NT2/D1 (cell line): ENCODE measurements around the gene CHN2.
A peak's percentile ranks its signal among the peaks of the same experiment; 100 is the strongest.
"Not testable (repeated sequence)": the region's sequence is repeated elsewhere in the genome, so short reads cannot be mapped to it uniquely, and the experiment has no call there.

Experiments
- DNase-seq: peaks from one replicate; pipeline ENCODE4 v3.0.0-alpha.2; 2011; ENCODE audit warnings: low read depth, low spot score
- H3K27me3 ChIP-seq: 2 replicates; pipeline ENCODE4 v1.6.0; 2011; ENCODE audit warnings: mild to moderate bottlenecking; ENCODE audit not compliant: insufficient read length, insufficient read depth
- H3K36me3 ChIP-seq: 2 replicates; pipeline ENCODE4 v1.6.1; 2011; ENCODE audit warnings: mild to moderate bottlenecking, low read length, mixed read lengths; ENCODE audit not compliant: insufficient read depth, insufficient read length
- H3K4me1 ChIP-seq: 2 replicates; pipeline ENCODE4 v1.5.1; 2011; ENCODE audit not compliant: insufficient read depth, insufficient read length
- H3K4me3 ChIP-seq: 2 replicates; pipeline ENCODE4 v1.5.1; 2011; ENCODE audit warnings: low read depth; ENCODE audit not compliant: insufficient read length
- H3K9ac ChIP-seq: 2 replicates; pipeline ENCODE4 v1.6.0; 2011; ENCODE audit warnings: low read depth; ENCODE audit not compliant: insufficient read length
- H3K9me3 ChIP-seq: 2 replicates; pipeline ENCODE4 v1.5.1; 2011; ENCODE audit warnings: mild to moderate bottlenecking, low read length; ENCODE audit not compliant: insufficient read depth
- SUZ12 ChIP-seq: IDR thresholded peaks from 2 replicates; pipeline ENCODE4 v1.6.1; 2011; ENCODE audit not compliant: insufficient read length, insufficient read depth; ENCODE audit errors: extremely low read depth
- YY1 ChIP-seq: IDR thresholded peaks from 2 replicates; pipeline ENCODE4 v1.6.1; 2011; ENCODE audit not compliant: insufficient read length, insufficient read depth
- ZNF274 ChIP-seq: IDR thresholded peaks from 2 replicates; pipeline ENCODE4 v1.6.1; 2011; ENCODE audit warnings: mild to moderate bottlenecking, low read depth, low read length

The CHN2 gene

DNA sequence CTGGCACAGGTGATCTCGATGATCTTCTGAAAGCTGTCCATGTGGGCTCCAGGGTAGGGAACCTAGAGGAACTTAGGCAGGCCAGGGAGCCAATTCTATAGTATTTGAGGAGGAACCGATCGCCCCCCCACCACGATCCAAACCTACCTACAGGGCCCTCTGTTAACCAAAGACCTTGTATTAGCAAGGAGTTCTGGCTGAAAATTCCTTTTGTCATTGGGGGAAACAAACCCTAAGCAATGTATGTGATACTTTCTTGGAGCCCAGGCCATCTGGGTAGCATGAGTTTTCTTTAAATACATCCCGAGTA, 62.1 kb downstream of the CHN2 start:
- no peaks in the 10 kb centered on the region for H3K36me3 ChIP-seq
- no peak for DNase-seq
- H3K9me3 ChIP-seq, result no peaks in the 10 kb centered on the region
- no peaks in the 10 kb centered on the region for H3K4me1 ChIP-seq
- H3K4me3 ChIP-seq, result no peak overlapping the region
- H3K9ac ChIP-seq, result no peak overlapping the region
- H3K27me3 ChIP-seq, result no peaks in the 10 kb centered on the region
- TF ChIP-seq YY1, result no peak
- no peak for TF ChIP-seq SUZ12
- TF ChIP-seq ZNF274, result no peak

DNA sequence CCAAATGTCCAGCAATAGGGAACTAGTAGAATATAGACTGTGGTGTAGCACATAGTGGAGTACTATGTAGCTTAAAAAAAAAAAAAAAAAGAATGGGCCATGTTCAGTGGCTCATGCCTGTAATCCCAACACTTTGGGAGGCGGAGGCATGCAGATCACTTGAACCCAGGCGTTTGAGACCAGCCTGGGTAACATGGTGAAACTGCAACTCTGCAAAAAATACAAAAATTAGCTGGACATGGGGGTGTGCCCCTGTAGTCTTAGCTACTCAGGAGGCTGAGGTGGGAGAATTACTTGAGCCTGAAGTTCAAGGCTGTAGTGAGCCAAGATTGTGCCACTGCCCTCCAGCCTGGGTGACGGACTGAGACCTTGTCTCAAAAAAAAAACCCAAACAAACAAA, 64.4 kb downstream of the CHN2 start:
- Histone ChIP-seq H3K36me3 (no peaks in the 10 kb centered on the region), H3K4me3 (no peak overlapping the region), H3K27me3 (no peaks in the 10 kb centered on the region), H3K4me1 (no peaks in the 10 kb centered on the region), H3K9me3 (no peaks in the 10 kb centered on the region; the same call in 1 of the 2 replicates), H3K9ac (no peak overlapping the region)
- TF ChIP-seq SUZ12, result no peak
- no peak for TF ChIP-seq YY1
- no peak for TF ChIP-seq ZNF274
- DNase-seq, result no peak

DNA sequence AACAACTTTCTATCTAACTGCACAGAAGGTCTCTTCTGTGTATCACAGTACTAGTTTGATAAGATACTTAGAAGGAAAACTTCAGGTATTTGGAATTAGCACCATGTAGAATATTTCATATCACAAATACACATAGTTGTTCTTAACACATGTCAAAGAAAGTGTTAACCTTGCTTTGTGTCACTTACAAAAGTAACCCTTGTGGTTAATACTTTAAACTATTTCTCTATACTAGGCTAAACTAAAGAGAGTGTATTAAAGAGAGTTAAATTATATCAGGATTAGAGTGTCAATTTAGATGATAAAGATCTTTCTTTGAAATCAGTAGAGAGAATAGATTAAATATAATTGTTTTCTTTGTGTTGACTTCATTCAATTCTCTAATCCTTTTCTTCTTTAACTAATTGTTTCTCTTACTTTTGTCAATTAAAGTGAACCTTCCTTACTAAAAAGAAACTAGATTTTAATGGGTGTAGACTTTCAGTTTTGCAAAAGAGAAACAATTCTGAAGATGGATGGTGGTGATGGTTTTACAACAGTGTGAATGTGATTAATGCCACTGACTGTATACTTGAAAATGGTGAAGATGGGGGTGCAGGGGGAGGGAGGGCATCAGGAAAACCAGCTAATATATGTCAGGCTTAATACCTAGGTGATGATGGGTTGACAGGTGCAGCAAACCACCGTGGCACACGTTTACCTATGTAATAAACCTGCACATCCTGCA, 67.8 kb downstream of the CHN2 start:
- no peak for DNase-seq
- peaks cover 8% of the 10 kb centered on the region; the same call in 1 of the 2 replicates for H3K9me3 ChIP-seq
- H3K36me3 ChIP-seq, result no peaks in the 10 kb centered on the region
- H3K4me1 ChIP-seq, result peaks cover 3% of the 10 kb centered on the region
- H3K4me3 ChIP-seq, result no peak overlapping the region
- no peak for TF ChIP-seq YY1
- TF ChIP-seq SUZ12, result no peak
- no peak for TF ChIP-seq ZNF274
- H3K9ac ChIP-seq, result no peak overlapping the region
- no peaks in the 10 kb centered on the region for H3K27me3 ChIP-seq

DNA sequence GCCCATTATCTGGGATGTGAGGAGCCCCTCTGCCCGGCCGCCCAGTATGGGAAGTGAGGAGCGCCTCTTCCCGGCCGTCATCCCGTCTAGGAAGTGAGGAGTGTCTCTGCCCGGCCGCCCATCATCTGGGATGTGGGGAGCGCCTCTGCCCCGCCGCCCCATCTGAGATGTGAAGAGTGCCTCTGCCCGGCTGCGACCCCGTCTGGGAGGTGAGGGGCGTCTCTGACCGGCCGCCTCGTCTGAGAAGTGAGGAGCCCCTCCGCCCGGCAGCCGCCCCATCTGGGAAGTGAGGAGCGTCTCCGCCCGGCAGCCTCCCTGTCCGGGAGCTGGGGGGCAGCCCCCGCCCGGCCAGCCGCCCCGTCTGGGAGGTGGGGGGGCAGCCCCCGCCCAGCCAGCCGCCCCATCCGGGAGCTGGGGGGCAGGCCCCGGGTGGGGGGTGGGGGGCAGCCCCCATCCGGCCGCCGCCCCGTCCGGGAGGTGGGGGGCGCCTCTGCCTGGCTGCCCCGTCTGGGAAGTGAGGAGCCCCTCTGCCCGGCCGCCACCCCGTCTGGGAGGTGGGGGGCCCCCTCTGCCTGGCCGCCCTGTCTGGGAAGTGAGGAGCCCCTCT, 69.1 kb downstream of the CHN2 start:
- not testable (repeated sequence) for DNase-seq, H3K4me1 ChIP-seq, H3K9ac ChIP-seq, H3K36me3 ChIP-seq, H3K27me3 ChIP-seq, H3K9me3 ChIP-seq, H3K4me3 ChIP-seq

DNA sequence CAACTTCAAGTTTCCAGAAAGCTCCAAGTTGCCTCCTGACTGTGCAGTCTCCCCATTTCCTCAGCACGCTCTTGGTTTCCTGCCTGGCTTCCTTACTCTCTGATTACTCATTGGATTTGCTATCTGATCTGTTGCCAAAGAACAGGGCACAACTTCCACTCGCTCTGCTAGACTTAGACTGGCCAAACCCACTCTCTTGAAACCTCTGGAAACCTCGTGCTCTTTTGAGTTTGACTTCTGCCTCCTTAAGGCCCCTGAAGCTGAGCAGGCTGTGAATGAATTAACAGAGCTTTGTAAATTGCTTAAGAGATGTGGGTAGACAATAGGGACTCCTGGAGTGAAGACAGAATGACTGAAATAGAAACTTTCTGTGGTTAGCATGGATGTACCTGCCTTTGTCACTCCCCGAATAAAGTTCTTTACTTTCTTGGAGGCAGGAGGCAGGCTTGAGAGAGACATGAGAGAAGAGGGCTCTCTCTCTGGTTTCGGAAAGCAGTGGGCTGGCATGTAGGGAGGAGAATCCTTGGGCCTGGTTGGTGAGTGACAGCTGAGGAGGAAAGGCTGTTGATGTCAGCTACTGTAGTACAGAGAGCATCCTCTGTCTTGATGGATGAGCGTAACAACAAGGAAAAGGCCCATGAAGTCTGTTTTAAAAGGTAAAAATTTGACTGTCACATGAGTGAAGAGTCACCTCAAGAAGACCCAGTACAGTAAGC, 70.8 kb downstream of the CHN2 start:
- peaks cover 3% of the 10 kb centered on the region for H3K4me1 ChIP-seq
- H3K9ac ChIP-seq, result no peak overlapping the region
- DNase-seq, result peak; percentile 38
- no peak overlapping the region for H3K4me3 ChIP-seq
- TF ChIP-seq SUZ12, result no peak
- TF ChIP-seq ZNF274, result no peak
- no peak for TF ChIP-seq YY1
- no peaks in the 10 kb centered on the region for H3K27me3 ChIP-seq
- H3K9me3 ChIP-seq, result peaks cover 8% of the 10 kb centered on the region; the same call in 1 of the 2 replicates
- H3K36me3 ChIP-seq, result no peaks in the 10 kb centered on the region

DNA sequence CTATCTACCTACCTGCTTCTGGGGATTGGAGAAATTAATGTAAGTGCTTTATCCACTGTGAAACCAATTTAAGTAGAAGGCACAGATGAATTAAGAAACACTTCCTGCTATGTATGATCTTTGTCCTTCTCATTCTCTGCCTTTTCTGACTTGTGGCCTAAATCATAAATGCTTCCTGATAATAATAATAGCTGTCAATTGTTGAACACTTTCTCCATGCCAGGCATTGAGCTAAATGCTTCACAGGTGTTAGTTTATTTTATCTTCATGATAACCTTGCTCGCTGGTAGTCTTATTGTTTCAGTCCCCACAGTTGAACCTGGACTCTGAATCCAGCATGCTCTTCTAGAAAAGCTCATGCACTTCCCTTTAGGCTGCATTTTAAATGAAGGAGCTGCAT, 75.4 kb downstream of the CHN2 start:
- no peak for TF ChIP-seq YY1
- TF ChIP-seq ZNF274, result no peak
- no peak for TF ChIP-seq SUZ12

DNA sequence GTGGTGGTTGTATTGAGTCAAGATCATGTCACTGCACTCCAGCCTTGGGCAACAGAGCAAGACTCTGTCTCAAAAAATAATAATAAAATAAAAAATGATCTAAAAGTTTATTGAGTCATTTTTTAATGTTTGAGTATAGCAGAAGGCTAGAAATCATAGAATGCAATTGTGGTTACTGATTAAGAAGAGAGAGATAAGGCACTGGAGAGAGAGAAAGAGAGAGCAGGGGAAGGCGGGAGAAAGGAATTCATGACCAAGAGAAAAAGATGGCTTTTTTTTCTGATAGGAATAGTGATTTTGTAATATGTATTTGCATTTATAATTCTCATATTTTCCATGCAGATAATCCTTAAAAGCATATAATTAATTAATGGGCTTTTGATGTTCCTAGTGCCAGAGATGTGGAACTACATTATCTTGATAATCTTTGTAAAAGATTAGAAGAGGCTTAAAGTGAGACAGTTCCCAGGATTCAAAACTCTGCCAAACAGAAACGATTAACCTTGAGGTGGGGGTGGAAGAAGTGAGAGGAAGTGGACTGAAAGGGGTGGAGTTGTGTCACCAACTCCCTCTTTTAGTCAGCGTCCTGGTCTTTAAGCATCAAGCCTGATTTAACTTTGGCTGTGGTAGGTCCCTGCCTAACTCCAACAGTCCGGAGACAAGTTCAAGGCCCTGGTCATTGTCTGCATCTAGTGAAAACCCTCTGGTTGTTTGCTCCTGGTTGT, 76.2 kb downstream of the CHN2 start:
- TF ChIP-seq ZNF274, result no peak
- TF ChIP-seq SUZ12, result no peak
- no peak for TF ChIP-seq YY1
- Histone ChIP-seq H3K9ac (no peak overlapping the region), H3K27me3 (no peaks in the 10 kb centered on the region), H3K36me3 (no peaks in the 10 kb centered on the region), H3K4me1 (peaks cover 2% of the 10 kb centered on the region), H3K9me3 (no peaks in the 10 kb centered on the region), H3K4me3 (no peak overlapping the region)
- DNase-seq, result no peak

More for the DNA sequence above, 75.4 kb downstream of the CHN2 start:
- DNase-seq, result no peak
- Histone ChIP-seq H3K4me3 (no peak overlapping the region), H3K36me3 (no peaks in the 10 kb centered on the region), H3K4me1 (peaks cover 3% of the 10 kb centered on the region), H3K27me3 (no peaks in the 10 kb centered on the region), H3K9me3 (peaks cover 6% of the 10 kb centered on the region; the same call in 1 of the 2 replicates), H3K9ac (no peak overlapping the region)
